Ascending aorta (tissue), 2 donors: ENCODE results near the gene TSPEAR. TPM values are rescaled to one million over a fixed set of nuclear protein-coding genes. Genes with fewer than 3 reads are reported as not detected.

Experiments
- DNase-seq, 2 donors: peaks; one replicate each; pipeline ENCODE4 v3.0.0-alpha.2; 2019; ENCODE audit warnings: low spot score in 2 of 2
- H3K27ac ChIP-seq, 2 donors: fragments of 200-600 bp; sonication (generic); one replicate each; pipeline ENCODE4 v1.5.1; 2016 to 2017; ENCODE audit warnings: mild to moderate bottlenecking in 1 of 2
- H3K27me3 ChIP-seq: fragments of 200-600 bp; sonication (generic); one replicate; pipeline ENCODE4 v1.5.1; 2017
- H3K36me3 ChIP-seq, 2 donors: fragments of 200-600 bp; sonication (generic); one replicate each; pipeline ENCODE4 v1.5.1; 2016
- H3K4me1 ChIP-seq, 2 donors: fragments of 200-600 bp; sonication (generic); one replicate each; pipeline ENCODE4 v1.5.1; 2016 to 2017; ENCODE audit warnings: mild to moderate bottlenecking in 1 of 2
- H3K4me3 ChIP-seq, 2 donors: fragments of 200-600 bp; sonication (generic); one replicate each; pipeline ENCODE4 v1.5.1; 2016 to 2017; ENCODE audit warnings: mild to moderate bottlenecking in 1 of 2
- H3K9me3 ChIP-seq, 2 donors: fragments of 200-600 bp; sonication (generic); one replicate each; pipeline ENCODE4 v1.5.1; 2016
- CTCF ChIP-seq, 3 experiments: fragments of 200-600 bp in 2 of 3; fragments of 450-650 bp in 1 of 3; sonication (generic) in 2 of 3; IDR thresholded peaks; one replicate each; pipeline ENCODE4 v1.5.1; 2016 to 2019; ENCODE audit warnings: antibody characterized with exemption in 3 of 3, mild to moderate bottlenecking in 1 of 3, moderate library complexity in 1 of 3
- intact Hi-C: fragments of 100-400 bp; cut with DNase I; formaldehyde crosslinking; loops from one replicate; pipeline ENCODE4 v1.15.1; 2023
- total RNA-seq: library from RNA; depleted of rRNA; stranded (reverse); fragments of >200 nt; gene quantifications from one replicate; pipeline ENCODE4 v1.1.0, GENCODE V29; 2016

TSPEAR gene
- total RNA-seq, 1 donor from 2014 or later = not detected

GRCh38 chr21:44748621-44749020 is 37.2 kb upstream of the TSPEAR start:
- Histone ChIP-seq H3K4me3 (no peak overlapping the region), H3K27ac (no peak overlapping the region), H3K4me1 (no peaks in the 10 kb centered on the region), H3K9me3 (no peaks in the 10 kb centered on the region), H3K27me3 (no peaks in the 10 kb centered on the region), H3K36me3 (no peaks in the 10 kb centered on the region)
- DNase-seq = no peak
- no peak for TF ChIP-seq CTCF (IDR thresholded peaks at IDR 0.05)
- intact Hi-C loops = no loop called here

GRCh38 chr21:44742418-44743153 is 31.2 kb upstream of the TSPEAR start:
- intact Hi-C loops = no loop called here
- TF ChIP-seq CTCF (IDR thresholded peaks at IDR 0.05) = no peak

GRCh38 chr21:44741921-44742320 is 30.5 kb upstream of the TSPEAR start:
- peaks cover 7 to 14% of the 10 kb centered on the region in 2 donors for H3K9me3 ChIP-seq
- no peak overlapping the region for H3K4me3 ChIP-seq
- peak in 1 of 2 donors; percentile 3 for DNase-seq
- no peaks in the 10 kb centered on the region for H3K27me3 ChIP-seq
- no peaks in the 10 kb centered on the region for H3K4me1 ChIP-seq
- no peak overlapping the region for H3K27ac ChIP-seq
- no peak for TF ChIP-seq CTCF (IDR thresholded peaks at IDR 0.05)
- intact Hi-C loops = no loop called here
- no peaks in the 10 kb centered on the region for H3K36me3 ChIP-seq

More at GRCh38 chr21:44742418-44743153, 31.2 kb upstream of the TSPEAR start:
- Histone ChIP-seq H3K27ac (no peak overlapping the region), H3K27me3 (no peaks in the 10 kb centered on the region), H3K9me3 (peaks cover 7 to 8% of the 10 kb centered on the region in 2 donors), H3K36me3 (no peaks in the 10 kb centered on the region), H3K4me3 (no peak overlapping the region), H3K4me1 (no peaks in the 10 kb centered on the region)
- DNase-seq = no peak

GRCh38 chr21:44740742-44741141 is 29.4 kb upstream of the TSPEAR start:
- DNase-seq = peak in 1 of 2 donors; percentile 18
- intact Hi-C loops = no loop called here
- Histone ChIP-seq H3K4me3 (no peak overlapping the region), H3K27ac (no peak overlapping the region), H3K27me3 (no peaks in the 10 kb centered on the region), H3K36me3 (no peaks in the 10 kb centered on the region), H3K4me1 (no peaks in the 10 kb centered on the region), H3K9me3 (peaks cover 7 to 14% of the 10 kb centered on the region in 2 donors)
- no peak for TF ChIP-seq CTCF (IDR thresholded peaks at IDR 0.05)

GRCh38 chr21:44739316-44739715 is 27.9 kb upstream of the TSPEAR start:
- Histone ChIP-seq H3K9me3 (peaks cover 7 to 14% of the 10 kb centered on the region in 2 donors), H3K36me3 (no peaks in the 10 kb centered on the region), H3K4me3 (no peak overlapping the region), H3K4me1 (no peaks in the 10 kb centered on the region), H3K27me3 (no peaks in the 10 kb centered on the region), H3K27ac (no peak overlapping the region)
- TF ChIP-seq CTCF (IDR thresholded peaks at IDR 0.05) = no peak
- DNase-seq = no peak
- intact Hi-C loops = no loop called here
